Medulla oblongata (tissue), 1 donor: ENCODE measurements around the gene ZDHHC24.

ENCODE experiments used
- DNase-seq: peaks from one replicate; pipeline ENCODE4 v3.0.0-alpha.2; 2015; ENCODE audit errors: extremely low spot score

ZDHHC24 gene

GRCh38 chr11:66566221-66566620 is 20.4 kb upstream of the ZDHHC24 start:
- no peak for DNase-seq

- no peak for DNase-seq
Measured at GRCh38 chr11:66564984-66565383, 19.1 kb upstream of the ZDHHC24 start.

GRCh38 chr11:66564538-66564937 is 18.7 kb upstream of the ZDHHC24 start:
- DNase-seq = no peak

GRCh38 chr11:66563832-66564231 is 18.0 kb upstream of the ZDHHC24 start:
- no peak for DNase-seq

GRCh38 chr11:66562907-66563583 is 17.2 kb upstream of the ZDHHC24 start:
- DNase-seq = no peak

GRCh38 chr11:66562275-66562674 is 16.4 kb upstream of the ZDHHC24 start:
- no peak for DNase-seq

- no peak for DNase-seq
Measured at GRCh38 chr11:66561975-66562248, 16.1 kb upstream of the ZDHHC24 start.

GRCh38 chr11:66561178-66561974 is 15.5 kb upstream of the ZDHHC24 start:
- DNase-seq = no peak

GRCh38 chr11:66559866-66560676 is 14.2 kb upstream of the ZDHHC24 start:
- no peak for DNase-seq

GRCh38 chr11:66559142-66559865 is 13.5 kb upstream of the ZDHHC24 start:
- no peak for DNase-seq

- no peak for DNase-seq
Measured at GRCh38 chr11:66557733-66558326, 12.0 kb upstream of the ZDHHC24 start.

- DNase-seq = no peak
Measured at GRCh38 chr11:66556086-66556485, 10.2 kb upstream of the ZDHHC24 start.

- DNase-seq = no peak
Measured at GRCh38 chr11:66555416-66555815, 9.6 kb upstream of the ZDHHC24 start.

- DNase-seq = no peak
Measured at GRCh38 chr11:66554602-66555001, 8.8 kb upstream of the ZDHHC24 start.

- no peak for DNase-seq
Measured at GRCh38 chr11:66550887-66551286, 5.0 kb upstream of the ZDHHC24 start.

- DNase-seq = no peak
Measured at GRCh38 chr11:66549696-66550095, 3.8 kb upstream of the ZDHHC24 start.

- no peak for DNase-seq
Measured at GRCh38 chr11:66548774-66549630, 3.2 kb upstream of the ZDHHC24 start.

- DNase-seq = no peak
Measured at GRCh38 chr11:66548041-66548440, 2.2 kb upstream of the ZDHHC24 start.

- DNase-seq = no peak
Measured at GRCh38 chr11:66547662-66548009, 1.8 kb upstream of the ZDHHC24 start.

GRCh38 chr11:66546966-66547661 is 1.3 kb upstream of the ZDHHC24 start:
- DNase-seq = no peak
